ENCODE results near the gene RPS26. TPM values are rescaled to one million over a fixed set of nuclear protein-coding genes. Genes with fewer than 3 reads are reported as not detected.
A peak's percentile ranks its signal among the peaks of the same experiment; 100 is the strongest.

RPS26 gene
- total and polyA plus RNA-seq, 9 of the 15 experiments (the other 6 are each of a cell fraction or from before 2014, with no cell fraction given) = 70.2 to 1,589 (median 852) TPM

DNA sequence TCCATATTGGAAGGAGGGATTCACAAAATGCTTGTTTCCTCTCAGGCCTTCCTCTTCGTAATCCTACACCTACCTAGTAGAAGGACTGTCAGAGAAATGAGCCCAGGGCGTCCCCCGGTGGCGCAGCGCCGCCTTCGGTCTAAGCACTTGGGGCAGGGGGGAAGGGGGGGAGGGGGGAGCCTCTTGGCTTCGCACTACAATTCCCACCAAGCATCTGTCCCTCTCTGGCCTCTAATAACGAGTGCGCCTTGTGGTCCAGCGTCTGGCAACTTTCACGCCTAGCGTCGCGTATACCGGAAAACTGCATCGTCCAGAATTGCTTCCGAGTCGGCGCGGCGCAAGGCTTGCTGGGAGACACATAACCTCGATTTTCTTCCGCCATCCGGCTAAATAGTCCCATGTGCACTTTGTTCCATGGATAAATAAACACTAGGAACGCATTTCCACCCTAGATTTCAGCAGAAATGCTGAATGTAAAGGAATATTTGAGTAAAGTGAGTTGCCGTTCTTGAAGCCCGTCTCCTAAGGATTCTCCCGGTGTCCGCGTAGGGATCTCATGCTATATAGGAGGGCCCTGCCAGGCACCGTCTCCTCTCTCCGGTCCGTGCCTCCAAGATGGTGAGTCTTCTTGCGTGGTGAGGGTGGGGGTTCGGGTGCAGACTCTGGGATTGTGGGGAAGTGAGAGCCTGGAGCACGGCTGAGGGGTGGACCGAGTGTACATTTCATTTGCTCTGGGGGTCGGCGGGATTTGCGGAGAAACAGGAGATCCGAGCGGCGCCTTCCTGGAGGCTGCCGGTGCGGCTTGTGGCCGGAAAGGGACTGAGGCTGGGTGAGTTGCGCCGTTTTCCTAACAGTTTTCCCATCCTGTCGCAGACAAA is at the start of gene RPS26 (continued):
- TF ChIP-seq, protein P1, sequence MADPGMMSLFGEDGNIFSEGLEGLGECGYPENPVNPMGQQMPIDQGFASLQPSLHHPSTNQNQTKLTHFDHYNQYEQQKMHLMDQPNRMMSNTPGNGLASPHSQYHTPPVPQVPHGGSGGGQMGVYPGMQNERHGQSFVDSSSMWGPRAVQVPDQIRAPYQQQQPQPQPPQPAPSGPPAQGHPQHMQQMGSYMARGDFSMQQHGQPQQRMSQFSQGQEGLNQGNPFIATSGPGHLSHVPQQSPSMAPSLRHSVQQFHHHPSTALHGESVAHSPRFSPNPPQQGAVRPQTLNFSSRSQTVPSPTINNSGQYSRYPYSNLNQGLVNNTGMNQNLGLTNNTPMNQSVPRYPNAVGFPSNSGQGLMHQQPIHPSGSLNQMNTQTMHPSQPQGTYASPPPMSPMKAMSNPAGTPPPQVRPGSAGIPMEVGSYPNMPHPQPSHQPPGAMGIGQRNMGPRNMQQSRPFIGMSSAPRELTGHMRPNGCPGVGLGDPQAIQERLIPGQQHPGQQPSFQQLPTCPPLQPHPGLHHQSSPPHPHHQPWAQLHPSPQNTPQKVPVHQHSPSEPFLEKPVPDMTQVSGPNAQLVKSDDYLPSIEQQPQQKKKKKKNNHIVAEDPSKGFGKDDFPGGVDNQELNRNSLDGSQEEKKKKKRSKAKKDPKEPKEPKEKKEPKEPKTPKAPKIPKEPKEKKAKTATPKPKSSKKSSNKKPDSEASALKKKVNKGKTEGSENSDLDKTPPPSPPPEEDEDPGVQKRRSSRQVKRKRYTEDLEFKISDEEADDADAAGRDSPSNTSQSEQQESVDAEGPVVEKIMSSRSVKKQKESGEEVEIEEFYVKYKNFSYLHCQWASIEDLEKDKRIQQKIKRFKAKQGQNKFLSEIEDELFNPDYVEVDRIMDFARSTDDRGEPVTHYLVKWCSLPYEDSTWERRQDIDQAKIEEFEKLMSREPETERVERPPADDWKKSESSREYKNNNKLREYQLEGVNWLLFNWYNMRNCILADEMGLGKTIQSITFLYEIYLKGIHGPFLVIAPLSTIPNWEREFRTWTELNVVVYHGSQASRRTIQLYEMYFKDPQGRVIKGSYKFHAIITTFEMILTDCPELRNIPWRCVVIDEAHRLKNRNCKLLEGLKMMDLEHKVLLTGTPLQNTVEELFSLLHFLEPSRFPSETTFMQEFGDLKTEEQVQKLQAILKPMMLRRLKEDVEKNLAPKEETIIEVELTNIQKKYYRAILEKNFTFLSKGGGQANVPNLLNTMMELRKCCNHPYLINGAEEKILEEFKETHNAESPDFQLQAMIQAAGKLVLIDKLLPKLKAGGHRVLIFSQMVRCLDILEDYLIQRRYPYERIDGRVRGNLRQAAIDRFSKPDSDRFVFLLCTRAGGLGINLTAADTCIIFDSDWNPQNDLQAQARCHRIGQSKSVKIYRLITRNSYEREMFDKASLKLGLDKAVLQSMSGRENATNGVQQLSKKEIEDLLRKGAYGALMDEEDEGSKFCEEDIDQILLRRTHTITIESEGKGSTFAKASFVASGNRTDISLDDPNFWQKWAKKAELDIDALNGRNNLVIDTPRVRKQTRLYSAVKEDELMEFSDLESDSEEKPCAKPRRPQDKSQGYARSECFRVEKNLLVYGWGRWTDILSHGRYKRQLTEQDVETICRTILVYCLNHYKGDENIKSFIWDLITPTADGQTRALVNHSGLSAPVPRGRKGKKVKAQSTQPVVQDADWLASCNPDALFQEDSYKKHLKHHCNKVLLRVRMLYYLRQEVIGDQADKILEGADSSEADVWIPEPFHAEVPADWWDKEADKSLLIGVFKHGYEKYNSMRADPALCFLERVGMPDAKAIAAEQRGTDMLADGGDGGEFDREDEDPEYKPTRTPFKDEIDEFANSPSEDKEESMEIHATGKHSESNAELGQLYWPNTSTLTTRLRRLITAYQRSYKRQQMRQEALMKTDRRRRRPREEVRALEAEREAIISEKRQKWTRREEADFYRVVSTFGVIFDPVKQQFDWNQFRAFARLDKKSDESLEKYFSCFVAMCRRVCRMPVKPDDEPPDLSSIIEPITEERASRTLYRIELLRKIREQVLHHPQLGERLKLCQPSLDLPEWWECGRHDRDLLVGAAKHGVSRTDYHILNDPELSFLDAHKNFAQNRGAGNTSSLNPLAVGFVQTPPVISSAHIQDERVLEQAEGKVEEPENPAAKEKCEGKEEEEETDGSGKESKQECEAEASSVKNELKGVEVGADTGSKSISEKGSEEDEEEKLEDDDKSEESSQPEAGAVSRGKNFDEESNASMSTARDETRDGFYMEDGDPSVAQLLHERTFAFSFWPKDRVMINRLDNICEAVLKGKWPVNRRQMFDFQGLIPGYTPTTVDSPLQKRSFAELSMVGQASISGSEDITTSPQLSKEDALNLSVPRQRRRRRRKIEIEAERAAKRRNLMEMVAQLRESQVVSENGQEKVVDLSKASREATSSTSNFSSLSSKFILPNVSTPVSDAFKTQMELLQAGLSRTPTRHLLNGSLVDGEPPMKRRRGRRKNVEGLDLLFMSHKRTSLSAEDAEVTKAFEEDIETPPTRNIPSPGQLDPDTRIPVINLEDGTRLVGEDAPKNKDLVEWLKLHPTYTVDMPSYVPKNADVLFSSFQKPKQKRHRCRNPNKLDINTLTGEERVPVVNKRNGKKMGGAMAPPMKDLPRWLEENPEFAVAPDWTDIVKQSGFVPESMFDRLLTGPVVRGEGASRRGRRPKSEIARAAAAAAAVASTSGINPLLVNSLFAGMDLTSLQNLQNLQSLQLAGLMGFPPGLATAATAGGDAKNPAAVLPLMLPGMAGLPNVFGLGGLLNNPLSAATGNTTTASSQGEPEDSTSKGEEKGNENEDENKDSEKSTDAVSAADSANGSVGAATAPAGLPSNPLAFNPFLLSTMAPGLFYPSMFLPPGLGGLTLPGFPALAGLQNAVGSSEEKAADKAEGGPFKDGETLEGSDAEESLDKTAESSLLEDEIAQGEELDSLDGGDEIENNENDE (IDR thresholded peaks at IDR 0.05; ENCODE audit: low read depth, low read length) = no peak
- TF ChIP-seq ELK1 (CRISPR knock-in tag; IDR thresholded peaks at IDR 0.05) (no peak), ZNF75A (CRISPR knock-in tag; IDR thresholded peaks at IDR 0.05) (no peak), SREBF1 (IDR thresholded peaks at IDR 0.05; ENCODE audit: borderline replicate concordance, low read depth, low read length) (0 out of 2 replicates have a peak, but pooled peaks have one; percentile 42), TOE1 (IDR thresholded peaks at IDR 0.05; ENCODE audit: borderline replicate concordance) (peak; percentile 79), TOE1 (CRISPR knock-in tag; IDR thresholded peaks at IDR 0.05; ENCODE audit: borderline replicate concordance, low read depth) (peak; percentile 19; the same call in 1 of the 2 replicates), ZNF146 (CRISPR knock-in tag; IDR thresholded peaks at IDR 0.05; ENCODE audit: unreplicated experiment) (no peak), KLF6 (CRISPR knock-in tag; IDR thresholded peaks at IDR 0.05; ENCODE audit: borderline replicate concordance) (0 out of 2 replicates have a peak, but pooled peaks have one; percentile 40), RAD51 (IDR thresholded peaks at IDR 0.05; ENCODE audit: borderline replicate concordance, low read depth) (peak; percentile 55; the same call in 1 of the 2 replicates), MAZ (CRISPR knock-in tag; conservative IDR thresholded peaks at IDR 0.05 in 1 of 2, IDR thresholded peaks at IDR 0.05 in 1 of 2) (peak; percentile 51 to 64; a peak in 3 of 4 replicates), NFRKB (IDR thresholded peaks at IDR 0.05; ENCODE audit: low read depth) (peak; percentile 98)
